ENCODE data around the gene INTS15.

DNA sequence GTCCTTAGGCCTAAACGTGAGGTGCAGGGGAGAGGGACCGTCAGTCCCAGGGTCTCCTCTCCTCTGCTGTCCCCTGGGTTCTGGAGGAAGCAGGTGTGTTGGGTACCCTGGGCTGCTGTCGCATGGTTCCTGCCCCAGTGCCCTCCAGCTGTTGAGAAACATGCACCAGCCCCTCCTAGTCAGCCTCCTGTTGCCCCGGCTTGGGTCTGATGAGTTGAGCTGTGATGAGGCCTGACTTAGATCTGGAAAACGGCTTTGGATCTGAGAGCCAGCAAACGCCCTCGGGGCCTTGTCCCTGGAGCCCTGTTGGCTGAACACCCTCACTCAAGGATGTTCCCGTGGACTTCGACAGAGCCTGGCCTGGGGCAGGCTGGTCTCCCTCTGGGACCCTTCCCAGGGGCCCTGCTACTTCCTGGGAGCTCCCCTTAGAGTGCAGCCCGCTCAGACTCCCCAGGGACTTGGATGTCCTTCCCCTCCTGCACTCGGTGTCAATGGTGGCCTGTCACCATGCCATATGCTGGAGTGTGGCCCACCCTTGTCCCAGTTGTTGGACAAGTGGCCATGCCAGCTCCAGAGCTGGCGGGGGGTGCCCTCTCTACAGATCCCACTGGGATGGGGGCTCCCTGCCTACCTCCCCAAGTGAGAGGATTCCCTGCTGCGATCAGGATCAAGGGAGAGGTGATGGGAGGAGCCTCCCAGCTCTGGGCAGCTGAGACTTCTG lies 59.6 kb downstream of the INTS15 start:
- TF ChIP-seq CTCF (conservative IDR thresholded peaks at IDR 0.05; ENCODE audit: low read depth, low read length) (no peak), EZH2phosphoT487 (IDR thresholded peaks at IDR 0.05; ENCODE audit: borderline replicate concordance, low read length) (no peak)

All from PC-3 (cell line).